ENCODE measurements around the gene FAM98A.

Gene FAM98A

GRCh38 chr2:33599175-33599942 lies at the start of gene FAM98A:
TSS of gene FAM98A (minus strand) at chr2:33599299. CDS start at chr2:33599221, 78 bp downstream.
- peak; percentile 100 for DNase-seq

DNA sequence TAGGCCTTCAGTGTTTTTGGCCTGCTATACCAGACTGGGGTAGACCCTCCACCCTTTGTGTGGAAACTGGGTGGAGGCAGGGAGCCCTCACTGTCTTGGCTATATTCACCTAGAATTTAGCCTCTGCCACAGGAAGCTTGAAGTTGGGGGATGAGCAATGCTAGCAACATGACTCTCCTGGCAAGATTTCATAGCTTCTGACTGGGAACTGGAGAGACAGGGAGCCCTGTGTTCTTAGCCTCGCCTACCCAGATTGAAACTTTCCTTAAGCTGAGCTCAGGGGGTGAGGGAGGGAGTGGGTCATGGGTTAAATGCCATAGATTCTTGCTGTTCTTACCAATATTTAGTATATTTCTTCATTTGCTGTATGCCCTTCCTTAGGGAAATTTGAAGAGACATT lies 46.8 kb upstream of the FAM98A start:
- DNase-seq, result no peak

GRCh38 chr2:33644215-33644614 lies 45.1 kb upstream of the FAM98A start:
- no peak for DNase-seq

- DNase-seq, result no peak
These were observed 36.9 kb upstream of the FAM98A start for GRCh38 chr2:33636001-33636400.

GRCh38 chr2:33634261-33634910 lies 35.3 kb upstream of the FAM98A start:
- DNase-seq, result no peak

DNA sequence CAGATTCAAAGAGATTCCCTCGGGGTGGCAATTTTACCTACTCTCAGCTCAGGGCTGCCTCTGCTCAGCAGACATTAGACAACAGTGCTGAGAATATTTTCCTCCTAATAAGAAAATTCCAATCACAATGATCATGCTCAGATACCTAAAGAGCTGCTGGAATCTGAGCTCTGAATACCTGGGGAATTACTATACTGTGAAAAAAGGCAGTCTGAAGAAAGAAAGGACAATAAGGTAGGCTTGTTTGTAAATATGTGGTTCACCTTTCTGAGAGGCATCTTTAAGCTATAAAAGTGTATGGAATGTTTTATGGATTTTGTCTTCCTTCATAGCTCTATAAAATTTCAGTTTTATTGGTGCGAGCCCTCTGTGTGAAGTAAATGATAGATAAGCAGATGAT lies 34.2 kb upstream of the FAM98A start:
- no peak for DNase-seq

DNA sequence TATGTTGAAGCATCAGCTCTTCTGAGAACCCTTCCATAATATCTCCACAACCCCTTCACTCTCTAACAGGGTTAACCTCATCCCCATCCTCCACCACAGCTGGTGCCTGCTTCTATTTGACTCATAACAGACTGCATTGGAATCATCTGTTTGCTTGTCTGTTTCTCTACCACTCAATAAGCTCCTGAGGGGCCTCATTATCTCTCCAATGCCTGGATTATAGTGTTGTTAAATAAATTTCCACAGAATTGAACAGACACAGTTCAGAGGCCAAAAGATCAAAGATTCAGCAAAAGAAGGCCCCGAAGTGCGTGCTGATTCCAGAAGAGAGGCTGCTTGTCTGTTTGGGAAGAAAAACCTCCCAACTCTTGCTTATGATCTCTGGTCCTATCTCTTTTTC lies 33.7 kb upstream of the FAM98A start:
- no peak for DNase-seq

GRCh38 chr2:33628031-33628827 lies 29.1 kb upstream of the FAM98A start:
- DNase-seq, result no peak

DNA sequence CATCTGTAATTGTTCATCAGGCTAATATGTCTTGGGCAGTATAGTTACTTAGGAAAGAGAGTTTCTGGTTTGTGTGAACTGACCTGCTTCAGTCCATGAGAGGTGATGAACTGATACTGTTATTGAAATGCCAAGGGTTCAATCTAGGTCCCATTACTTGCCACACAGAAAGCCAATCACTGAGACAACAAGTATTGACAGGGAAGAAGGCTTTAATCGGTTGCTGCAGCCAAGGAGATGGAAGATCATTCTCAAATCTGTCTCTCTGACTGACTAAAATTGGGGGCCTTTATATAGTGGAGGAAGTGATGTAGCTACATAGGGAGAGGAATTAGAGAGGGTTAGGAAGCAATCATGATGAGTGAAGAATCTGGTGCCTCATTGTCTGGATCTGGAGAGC lies 19.9 kb upstream of the FAM98A start:
- DNase-seq, result no peak

DNA sequence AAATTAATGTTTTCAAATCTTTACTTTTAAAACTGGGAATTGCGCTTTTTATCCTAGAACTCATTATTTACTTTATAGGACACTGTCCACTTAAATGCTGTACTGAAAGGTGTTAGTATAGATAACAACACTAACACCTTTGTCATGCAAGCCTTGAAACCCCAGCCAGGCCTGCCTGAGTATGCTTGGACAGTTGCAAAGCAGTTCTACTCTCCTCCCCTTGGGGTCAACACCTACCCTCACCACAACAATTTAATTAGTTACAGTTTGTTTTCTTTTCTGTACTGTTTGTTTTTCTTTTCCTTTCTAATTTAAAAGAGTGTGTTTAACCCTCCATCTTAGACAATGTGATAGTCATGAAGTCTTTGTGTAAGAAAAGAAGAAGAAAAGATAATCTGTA lies 18.9 kb upstream of the FAM98A start:
- DNase-seq, result no peak

DNA sequence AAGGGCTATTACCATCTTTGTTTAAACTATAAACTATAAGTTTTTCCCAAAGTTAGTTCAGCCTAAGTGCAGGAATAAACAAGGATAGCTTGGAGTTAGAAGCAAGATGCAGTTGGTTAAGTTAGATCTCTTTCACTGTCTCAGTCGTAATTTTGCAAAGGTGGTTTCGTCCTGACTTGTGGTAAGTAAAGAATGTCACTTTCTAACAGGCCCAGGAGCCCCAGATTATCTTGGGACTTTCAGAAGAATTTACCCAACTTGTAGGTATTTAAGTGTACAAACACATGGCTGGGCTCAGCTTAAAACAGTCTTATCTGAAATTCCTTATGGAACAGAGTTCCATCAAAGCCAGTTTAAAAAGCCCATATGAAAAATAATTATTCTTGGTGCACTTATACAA lies 18.3 kb upstream of the FAM98A start:
- DNase-seq, result no peak

- DNase-seq, result no peak
These were observed 17.8 kb upstream of the FAM98A start for GRCh38 chr2:33616873-33617272.

DNA sequence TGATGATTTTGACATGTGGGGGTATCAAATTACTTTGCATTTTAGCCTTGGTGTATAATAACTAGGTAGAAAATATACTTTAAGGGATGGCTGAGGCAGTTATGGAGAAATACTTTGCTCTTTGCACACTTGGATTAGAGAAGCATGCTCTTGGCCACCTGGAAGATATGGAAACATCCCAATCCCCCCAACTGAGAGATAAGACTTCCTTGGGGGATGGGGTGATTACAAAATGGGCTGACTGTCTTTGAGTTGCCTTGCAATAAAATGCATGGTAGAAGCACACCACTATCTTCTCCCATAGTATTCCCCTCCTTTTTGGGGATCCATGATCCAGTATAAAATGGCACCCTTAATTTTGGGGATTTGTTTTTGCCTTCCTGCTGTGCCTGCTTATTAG lies 15.1 kb upstream of the FAM98A start:
- DNase-seq, result no peak

DNA sequence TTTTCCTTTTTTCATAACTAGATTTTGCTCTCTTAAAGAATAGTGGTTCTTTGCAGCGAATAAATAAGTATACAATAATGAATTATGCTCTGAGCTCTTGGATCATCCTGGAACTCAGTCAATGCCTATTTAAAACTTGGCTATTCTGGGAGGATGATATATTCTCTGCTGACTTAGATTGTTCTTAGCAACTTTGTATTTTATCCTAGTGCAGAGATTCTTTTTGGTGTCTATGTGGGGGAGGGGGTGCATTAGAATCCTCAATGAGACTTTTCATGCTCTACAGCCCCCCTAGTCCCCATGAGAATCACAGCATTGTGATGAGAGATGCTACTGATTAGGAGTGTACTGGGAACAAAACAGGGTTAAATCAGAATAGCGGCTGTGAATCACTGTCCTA lies 8.8 kb upstream of the FAM98A start:
- DNase-seq, result no peak

DNA sequence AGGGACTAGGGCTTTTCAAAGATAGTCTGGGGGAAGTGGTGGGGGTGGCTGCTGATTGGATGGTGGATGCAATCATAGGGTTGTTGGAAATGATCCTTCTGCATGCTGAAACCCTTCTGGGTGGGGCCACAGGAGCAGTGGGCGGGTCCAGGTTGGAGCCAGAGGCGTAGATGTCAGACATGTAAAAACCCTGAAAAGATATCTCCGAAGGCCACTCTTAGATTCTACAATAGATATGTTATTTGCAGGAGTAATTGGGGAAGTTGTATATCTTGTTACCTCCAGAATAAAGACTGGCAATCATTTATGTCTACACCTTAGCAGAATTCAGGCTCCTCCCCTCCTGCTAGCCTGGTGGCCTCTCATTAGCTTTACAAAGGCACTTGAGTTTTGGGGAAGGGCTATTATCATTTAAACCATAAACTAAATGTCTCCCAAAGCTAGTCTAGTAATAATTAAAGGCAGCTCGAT lies 8.2 kb upstream of the FAM98A start:
- no peak for DNase-seq

DNA sequence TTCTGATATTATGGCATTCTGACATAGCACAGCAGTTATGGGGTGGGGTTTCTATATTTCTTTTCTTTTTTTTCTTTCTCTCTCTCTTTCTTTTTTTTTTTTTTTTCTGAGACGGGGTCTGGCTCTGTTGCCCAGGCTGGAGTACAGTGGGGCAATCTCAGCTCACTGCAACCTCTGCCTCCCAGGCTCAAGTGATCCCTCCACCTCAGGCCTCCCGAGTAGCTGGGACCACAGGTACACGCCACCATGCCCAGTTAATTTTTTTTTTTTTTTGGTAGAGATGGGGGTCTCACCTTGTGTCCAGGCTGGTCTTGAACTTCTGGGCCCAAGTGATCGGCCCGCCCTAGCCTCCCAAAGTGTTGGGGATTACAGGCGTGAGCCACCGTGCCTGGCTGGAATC lies 7.5 kb upstream of the FAM98A start:
- DNase-seq, result no peak

GRCh38 chr2:33606100-33606499 lies 7.0 kb upstream of the FAM98A start:
- no peak for DNase-seq

DNA sequence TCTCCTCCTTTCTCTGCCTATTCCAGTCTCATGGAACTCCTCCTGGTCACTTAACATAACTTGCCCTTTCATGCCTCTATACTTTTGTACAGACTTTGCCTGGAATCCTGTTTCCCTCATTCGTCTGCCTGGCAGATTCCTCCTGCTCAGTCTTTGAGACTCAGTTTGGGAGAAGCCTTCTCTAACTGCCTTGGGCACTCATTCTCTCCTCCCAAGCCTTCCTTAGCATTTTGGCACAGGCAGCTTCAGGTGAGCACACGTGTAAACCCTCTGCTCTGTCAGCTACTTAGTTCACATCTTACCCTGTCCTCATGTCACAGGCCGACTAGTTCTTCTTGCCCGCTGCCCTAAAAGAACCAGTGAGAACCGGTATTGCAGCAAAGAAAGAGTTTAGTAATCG lies 6.0 kb upstream of the FAM98A start:
- DNase-seq, result no peak

- DNase-seq, result no peak
These were observed 4.3 kb upstream of the FAM98A start for GRCh38 chr2:33603416-33603815.

- no peak for DNase-seq
These were observed 3.2 kb upstream of the FAM98A start for GRCh38 chr2:33602201-33602830.

DNA sequence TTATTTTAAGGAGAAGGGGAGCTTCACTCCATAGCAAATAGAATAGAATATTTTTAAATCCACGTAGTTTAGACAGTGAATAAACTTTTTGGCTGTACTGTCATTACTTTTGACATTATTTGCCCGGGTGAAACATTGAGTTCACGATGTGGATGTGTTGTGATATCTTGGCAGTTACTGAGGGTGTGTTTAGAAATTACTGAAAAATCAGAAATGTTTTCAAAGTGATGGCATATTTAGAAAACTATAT lies 769 bp upstream of the FAM98A start:
- no peak for DNase-seq

- peak; percentile 39 to 40 for DNase-seq
These were observed 431 bp downstream of the FAM98A start for GRCh38 chr2:33598561-33599174.

DNA sequence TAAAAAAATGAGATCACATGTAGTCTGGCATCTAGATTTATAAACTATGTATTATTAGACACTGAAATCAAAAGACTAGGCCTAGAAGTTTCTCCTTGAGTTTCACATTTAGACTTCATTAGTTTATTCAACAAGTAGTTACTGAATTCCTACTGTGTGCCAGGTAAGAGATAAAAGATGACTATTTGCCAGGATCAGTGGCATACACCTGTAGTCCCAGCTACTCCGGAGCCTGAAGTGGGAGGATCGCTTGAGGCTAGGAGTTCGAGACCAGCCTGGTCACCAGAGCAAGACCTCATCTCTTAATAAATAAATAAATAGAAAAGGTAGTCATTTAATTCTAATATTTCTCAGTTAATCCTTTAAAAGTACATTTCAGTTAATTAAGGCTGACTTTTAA lies 2.1 kb downstream of the FAM98A start:
- DNase-seq, result no peak
